ENCODE data around the gene SH3GL2.

DNA sequence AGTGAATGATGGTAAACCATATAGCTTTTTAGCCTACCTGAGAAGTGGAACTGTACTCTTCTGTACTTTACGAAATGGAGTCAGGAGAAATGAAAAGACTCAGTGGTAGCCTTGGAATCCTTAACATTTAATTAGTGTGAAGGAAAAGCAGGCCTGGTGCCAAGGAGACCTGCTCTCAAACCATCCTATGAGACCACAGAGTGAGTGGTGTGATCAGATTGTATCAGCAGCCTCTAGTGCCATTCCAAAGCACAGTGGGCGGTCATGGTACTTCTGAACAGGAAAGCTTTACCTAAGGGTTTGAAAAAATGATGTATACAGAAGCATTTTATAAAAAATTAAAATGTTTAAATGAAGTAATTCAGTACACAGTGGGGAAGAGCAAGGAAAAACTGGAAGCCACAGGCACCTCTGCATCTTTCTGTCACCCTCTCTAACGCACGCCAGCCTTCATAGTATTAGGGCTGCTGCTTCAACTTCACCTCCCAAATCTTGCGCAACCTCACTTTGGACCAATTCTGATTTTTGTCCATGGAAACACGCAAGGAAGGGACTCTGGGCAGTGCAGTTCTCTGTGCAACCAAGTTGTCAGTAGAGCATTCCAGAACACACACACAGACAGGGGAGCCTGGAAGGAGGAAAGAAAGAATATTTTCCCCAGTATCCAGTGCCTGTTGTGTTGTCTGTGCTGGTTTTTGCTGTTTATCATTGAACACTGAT, 203.7 kb downstream of the SH3GL2 start:
- TF ChIP-seq, protein P1, sequence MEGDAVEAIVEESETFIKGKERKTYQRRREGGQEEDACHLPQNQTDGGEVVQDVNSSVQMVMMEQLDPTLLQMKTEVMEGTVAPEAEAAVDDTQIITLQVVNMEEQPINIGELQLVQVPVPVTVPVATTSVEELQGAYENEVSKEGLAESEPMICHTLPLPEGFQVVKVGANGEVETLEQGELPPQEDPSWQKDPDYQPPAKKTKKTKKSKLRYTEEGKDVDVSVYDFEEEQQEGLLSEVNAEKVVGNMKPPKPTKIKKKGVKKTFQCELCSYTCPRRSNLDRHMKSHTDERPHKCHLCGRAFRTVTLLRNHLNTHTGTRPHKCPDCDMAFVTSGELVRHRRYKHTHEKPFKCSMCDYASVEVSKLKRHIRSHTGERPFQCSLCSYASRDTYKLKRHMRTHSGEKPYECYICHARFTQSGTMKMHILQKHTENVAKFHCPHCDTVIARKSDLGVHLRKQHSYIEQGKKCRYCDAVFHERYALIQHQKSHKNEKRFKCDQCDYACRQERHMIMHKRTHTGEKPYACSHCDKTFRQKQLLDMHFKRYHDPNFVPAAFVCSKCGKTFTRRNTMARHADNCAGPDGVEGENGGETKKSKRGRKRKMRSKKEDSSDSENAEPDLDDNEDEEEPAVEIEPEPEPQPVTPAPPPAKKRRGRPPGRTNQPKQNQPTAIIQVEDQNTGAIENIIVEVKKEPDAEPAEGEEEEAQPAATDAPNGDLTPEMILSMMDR (IDR thresholded peaks at IDR 0.05), result no peak
- no peak for TF ChIP-seq EP300 (IDR thresholded peaks at IDR 0.05; ENCODE audit: low read depth)

All from transverse colon (tissue), 3 donors.